ENCODE data around the gene NUDT7.

Gene NUDT7

DNA sequence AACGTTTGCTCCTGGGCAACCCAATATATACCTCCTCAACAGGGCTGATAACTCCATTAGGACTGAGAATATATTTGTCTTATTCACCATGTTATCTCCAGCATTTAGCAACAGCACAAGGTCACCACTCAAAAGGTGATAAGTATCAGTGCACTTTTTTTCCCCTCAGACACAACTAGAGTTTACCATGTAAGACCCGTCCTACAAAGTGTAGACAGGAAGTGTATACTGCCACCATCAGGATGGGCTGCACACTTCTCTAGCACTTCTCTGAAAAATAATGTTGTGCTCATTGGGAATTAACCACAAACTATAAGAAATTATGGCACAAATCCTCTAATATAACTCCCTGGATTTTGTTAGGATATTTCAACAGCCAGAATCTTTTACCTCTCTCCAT, 60.4 kb downstream of the NUDT7 start:
- DNase-seq = no peak

DNA sequence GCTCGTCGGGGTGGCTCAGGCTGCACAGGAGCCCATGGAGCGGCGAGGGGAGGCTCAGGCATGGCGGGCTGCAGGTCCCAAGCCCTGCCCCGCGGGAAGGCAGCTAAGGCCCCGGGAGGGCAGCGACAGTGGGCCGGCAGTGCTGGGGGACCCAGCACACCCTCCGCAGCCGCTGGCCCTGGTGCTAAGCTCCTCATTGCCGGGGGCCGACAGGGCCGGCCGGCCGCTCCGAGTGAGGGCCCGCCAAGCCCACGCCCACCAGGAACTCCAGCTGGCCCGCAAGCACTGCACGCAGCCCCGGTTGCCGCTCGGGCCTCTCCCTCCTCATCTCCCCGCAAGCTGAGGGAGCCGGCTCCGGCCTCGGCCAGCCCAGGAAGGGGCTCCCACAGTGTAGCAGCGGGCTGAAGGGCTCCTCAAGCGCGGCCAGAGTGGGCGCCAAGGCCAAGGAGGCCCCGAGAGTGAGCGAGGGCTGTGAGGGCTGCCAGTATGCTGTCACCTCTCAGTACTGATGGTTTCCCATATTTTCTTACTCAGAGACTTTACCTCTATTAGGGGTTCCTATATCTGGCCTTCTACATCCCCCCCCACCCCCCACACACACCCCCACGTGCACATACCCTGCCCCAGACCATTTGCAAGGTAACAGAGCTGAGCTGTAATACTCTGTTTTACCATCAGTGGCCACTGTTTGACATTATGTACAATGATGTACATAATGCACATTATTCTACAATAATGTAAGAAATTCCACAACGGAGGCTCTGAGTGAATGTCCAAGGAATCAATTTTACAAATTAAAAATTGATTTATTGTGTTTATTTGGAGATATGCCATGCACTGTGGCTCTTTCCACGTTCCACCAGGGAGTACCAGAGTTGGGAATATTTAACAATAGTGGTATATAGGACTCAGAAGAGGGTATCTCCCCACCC, 62.4 kb downstream of the NUDT7 start:
- DNase-seq = no peak

DNA sequence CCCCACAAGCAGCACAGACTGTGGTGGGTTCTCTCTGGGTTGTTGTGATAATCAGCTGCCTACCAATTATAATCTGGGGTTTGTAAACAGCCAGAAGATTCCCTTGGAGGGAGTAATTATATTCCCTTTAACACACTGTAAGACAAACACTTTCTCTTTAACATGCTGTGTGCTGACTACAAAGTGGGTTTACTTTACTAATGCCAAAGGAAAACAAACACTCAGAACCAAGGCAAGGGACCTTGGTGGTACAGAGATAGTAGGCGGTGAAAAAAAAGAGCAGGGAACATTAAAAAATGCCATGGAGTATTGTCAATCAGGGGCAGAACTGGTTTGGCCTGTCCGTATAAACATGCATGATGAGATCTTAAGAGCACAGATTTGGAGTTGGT, 63.1 kb downstream of the NUDT7 start:
- DNase-seq = no peak

DNA sequence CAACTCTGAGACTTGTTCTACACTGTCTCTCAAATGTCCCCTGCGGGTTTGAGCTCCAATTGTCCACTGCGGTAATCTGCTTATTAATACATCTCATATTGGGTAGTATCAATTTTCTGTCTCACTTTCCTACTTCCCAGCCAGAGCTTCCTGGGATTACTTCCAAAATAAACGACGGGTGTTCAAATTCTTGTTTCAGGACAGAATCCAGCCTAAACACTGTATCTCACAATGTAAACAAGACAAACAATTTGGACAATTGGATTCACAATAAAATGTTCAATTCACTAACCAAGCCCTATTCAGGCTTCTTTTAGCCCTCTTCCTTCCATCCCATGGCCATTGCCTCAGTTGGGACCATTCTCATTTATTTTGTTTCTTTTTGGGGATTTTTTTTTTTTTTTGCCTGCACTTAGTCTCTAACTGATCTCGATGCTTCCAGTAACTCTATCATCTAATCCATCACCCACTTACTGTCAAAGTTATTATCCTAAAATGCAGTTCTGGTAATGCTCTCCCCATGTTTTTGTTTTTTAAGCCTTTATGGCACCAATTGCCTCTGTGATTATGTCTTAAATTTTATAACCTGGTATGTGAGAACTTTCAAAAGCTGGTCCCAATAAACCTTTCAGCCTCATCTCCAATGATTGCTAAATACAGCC, 64.0 kb downstream of the NUDT7 start:
- no peak for DNase-seq

DNA sequence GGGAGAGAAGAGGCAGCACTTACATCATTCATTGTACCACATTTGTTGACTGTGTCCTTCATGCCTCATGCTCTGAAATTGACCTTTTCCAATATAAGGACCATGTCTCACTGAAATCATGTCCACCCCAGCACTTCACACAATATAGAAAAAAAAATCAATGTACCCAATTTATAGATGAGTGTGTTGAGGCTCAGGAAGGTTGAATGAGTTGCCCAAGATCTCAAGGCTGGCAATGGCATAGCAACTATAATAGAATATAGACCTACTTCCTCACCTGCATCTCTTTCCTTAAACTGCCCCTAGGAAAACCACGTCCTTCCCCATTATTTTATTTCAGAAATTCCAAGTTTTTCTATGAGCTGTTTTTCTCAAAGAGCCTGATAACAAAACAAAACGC, 65.1 kb downstream of the NUDT7 start:
- DNase-seq = no peak

DNA sequence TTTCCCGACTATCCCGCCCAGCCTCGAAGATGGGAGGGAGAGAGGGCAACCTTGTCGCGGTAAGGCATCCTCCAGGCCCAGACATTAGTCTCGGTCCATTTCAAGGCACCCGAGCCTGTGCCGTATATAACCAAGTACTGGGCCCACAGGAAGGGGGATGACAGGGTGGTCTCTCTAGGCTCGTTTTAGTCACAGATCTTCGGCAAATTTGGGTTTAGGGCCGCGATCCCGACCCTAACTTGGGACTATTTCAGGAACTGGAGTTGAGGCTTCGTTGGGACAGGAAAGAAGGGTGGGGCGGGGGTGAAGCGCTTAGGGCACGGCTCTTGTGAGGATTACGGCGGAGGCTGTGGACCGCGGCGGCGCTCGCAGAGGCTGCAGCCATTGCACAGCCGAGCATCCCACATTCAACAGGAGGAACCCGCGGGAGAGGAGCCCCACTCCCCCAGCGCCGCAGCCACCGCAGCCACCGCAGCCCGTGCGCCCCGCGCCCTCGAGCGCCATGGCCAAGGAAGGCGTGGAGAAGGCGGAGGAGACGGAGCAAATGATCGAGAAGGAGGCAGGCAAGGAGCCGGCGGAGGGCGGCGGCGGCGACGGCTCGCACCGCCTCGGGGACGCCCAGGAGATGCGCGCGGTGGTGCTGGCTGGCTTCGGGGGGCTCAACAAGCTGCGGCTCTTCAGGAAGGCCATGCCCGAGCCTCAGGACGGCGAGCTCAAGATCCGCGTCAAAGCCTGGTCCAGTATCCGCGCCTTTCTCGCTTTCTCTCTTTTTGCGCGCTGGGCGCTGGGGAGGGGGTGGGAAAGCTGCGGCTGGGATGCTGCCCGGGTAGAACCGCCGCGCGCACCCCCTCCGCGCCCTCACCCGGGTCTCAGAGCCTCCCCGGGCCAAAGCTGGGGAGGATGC, 66.1 kb downstream of the NUDT7 start, which contains the start of gene VAT1L:
Gene VAT1L, plus strand, starts transcription at position 384 of the 904 bp plus-strand sequence. Its CDS starts 119 bp downstream, at position 503.
- DNase-seq = peak; percentile 67

DNA sequence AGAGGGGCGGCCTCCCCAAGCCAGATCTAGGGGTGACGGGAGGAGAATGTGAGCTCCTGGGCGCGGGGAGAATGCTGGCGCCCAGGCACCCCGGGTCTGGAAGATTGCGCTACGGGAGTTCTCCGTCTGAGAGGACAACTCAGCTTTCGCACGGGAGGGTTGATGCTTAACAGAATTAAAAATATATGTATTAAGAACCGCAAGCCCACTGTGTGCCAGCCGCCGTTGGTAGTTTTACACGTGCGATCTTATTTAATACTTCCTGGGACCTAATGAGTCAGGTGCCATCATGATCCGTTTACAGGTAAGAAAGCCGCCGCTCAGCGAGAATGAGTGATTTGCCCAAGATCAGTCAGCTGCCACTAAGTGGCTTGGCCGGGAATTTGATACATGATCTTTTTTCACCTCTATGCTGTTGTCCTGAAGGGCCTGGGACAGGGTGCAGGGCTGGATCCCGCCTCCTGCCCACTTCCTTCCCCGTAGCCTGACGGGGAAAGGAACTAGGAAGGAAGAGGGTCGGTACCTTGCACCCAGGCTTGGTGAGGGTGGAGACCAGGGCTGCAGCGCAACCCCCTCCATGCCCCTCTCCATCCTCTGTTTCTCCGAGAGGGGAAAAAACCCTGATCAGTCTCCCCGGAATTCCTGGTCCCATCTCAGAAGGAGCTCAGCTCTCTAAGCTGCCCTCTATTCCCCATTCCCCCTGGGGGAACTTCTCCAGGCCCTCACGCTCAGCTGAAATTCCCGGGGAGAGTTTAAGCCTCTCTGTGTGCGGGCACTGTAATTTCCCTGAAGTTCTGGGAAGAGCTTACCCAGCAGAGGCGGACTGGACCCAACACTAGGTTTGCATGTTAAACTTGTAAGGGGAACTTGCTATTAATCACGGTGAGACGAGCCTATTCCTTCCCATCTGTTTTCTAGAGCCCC, 67.0 kb downstream of the NUDT7 start:
- no peak for DNase-seq

DNA sequence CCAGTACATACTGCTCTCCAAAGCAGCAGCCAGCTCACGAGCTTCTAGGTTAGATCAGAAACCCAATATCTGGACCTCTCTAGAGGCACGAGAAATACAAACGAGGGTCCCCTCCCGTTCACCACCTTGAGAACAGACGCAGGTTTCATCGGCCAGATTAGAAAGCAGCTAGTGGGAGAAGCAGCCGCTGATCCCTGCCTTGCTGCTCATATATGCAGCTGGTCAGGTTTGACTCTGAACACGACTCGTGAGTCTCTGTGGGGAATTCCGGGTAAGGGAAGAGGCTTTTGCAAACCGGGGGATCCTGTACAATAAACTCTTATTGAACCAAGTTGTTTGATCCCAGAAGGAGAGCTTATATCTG, 67.7 kb downstream of the NUDT7 start:
- DNase-seq = no peak

DNA sequence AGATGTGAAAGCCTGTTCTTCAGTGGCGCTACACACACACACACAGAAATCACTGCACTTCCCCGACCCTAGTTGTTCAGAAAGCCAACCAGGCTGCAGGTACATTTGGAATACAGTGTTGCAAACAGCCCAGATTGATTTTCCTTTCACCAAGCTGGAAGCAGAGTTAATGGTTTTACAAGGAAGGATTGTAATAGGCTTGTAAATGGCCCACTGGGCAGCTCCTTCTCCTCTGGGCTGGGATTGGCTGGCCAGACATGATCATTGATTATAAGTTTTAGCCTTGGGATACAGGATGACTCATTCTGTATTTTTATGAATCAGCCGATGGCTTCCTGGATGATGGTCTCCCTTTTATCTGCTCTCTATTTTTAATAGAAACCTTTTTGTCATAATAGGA, 68.6 kb downstream of the NUDT7 start:
- no peak for DNase-seq

All from left hindlimb (tissue), 1 donor.